RWPE2 (cell line): ENCODE results near the gene SIX3.
A peak's percentile ranks its signal among the peaks of the same experiment; 100 is the strongest.

Experiments
- ATAC-seq: fragments of 200-7000 bp; cut with Tn5 transposase; 3 replicates; pipeline ENCODE4 v1.9.1; 2021; ENCODE audit warnings: low read depth
- DNase-seq: peaks from one replicate; pipeline ENCODE4 v3.0.0-alpha.2; 2020; ENCODE audit warnings: low spot score
- H3K27ac ChIP-seq: fragments of 450-650 bp; 2 replicates; pipeline ENCODE4 v1.5.1; 2017; ENCODE audit warnings: mild to moderate bottlenecking; ENCODE audit not compliant: poor library complexity, severe bottlenecking
- H3K27me3 ChIP-seq: fragments of 250-450 bp; sonication (Bioruptor Pico); 2 replicates; pipeline ENCODE4 v1.5.1; 2021; ENCODE audit warnings: mild to moderate bottlenecking, moderate library complexity; ENCODE audit not compliant: insufficient read depth, poor library complexity, severe bottlenecking
- H3K36me3 ChIP-seq: fragments of 250-450 bp; sonication (Bioruptor Pico); 2 replicates; pipeline ENCODE4 v1.5.1; 2020; ENCODE audit warnings: low read depth, mild to moderate bottlenecking, moderate library complexity
- H3K4me1 ChIP-seq: fragments of 250-450 bp; sonication (Bioruptor Pico); 2 replicates; pipeline ENCODE4 v1.5.1; 2021; ENCODE audit warnings: mild to moderate bottlenecking, moderate library complexity; ENCODE audit not compliant: insufficient read depth, poor library complexity, severe bottlenecking
- H3K4me3 ChIP-seq: fragments of 250-450 bp; sonication (Bioruptor Pico); 2 replicates; pipeline ENCODE4 v1.5.1; 2021; ENCODE audit warnings: mild to moderate bottlenecking, moderate library complexity; ENCODE audit not compliant: severe bottlenecking
- H3K9me3 ChIP-seq: fragments of 250-450 bp; sonication (Bioruptor Pico); 2 replicates; pipeline ENCODE4 v1.5.1; 2021; ENCODE audit warnings: mild to moderate bottlenecking, moderate library complexity; ENCODE audit not compliant: severe bottlenecking
- CTCF ChIP-seq: fragments of 450-650 bp; IDR thresholded peaks from one replicate; pipeline ENCODE4 v1.5.1; 2017; ENCODE audit warnings: mild to moderate bottlenecking, moderate library complexity; ENCODE audit not compliant: poor library complexity, severe bottlenecking

The SIX3 gene

GRCh38 chr2:44942304-44943030, 965 bp downstream of the SIX3 start:
- DNase-seq (peak; percentile 54), ATAC-seq (no peak)
- no peak for TF ChIP-seq CTCF
- H3K9me3 ChIP-seq: no peaks in the 10 kb centered on the region
- no peak overlapping the region for H3K27ac ChIP-seq
- H3K4me3 ChIP-seq: peak overlapping the region; percentile 31
- no peaks in the 10 kb centered on the region for H3K36me3 ChIP-seq
- no peaks in the 10 kb centered on the region for H3K4me1 ChIP-seq
- H3K27me3 ChIP-seq: peaks cover 84% of the 10 kb centered on the region

GRCh38 chr2:44943031-44943692, 1.7 kb downstream of the SIX3 start:
- no peaks in the 10 kb centered on the region for H3K9me3 ChIP-seq
- no peak for TF ChIP-seq CTCF
- no peak overlapping the region for H3K27ac ChIP-seq
- no peaks in the 10 kb centered on the region for H3K36me3 ChIP-seq
- peaks cover 77% of the 10 kb centered on the region for H3K27me3 ChIP-seq
- peak; percentile 38 for DNase-seq
- no peaks in the 10 kb centered on the region for H3K4me1 ChIP-seq
- ATAC-seq: no peak
- H3K4me3 ChIP-seq: no peak overlapping the region

GRCh38 chr2:44943693-44944101, 2.2 kb downstream of the SIX3 start:
- Histone ChIP-seq H3K9me3 (no peaks in the 10 kb centered on the region), H3K36me3 (no peaks in the 10 kb centered on the region), H3K27ac (no peak overlapping the region), H3K4me1 (no peaks in the 10 kb centered on the region), H3K4me3 (no peak overlapping the region), H3K27me3 (peaks cover 72% of the 10 kb centered on the region)
- no peak for ATAC-seq
- no peak for TF ChIP-seq CTCF
- peak; percentile 49 for DNase-seq

- Histone ChIP-seq H3K4me1 (no peaks in the 10 kb centered on the region), H3K4me3 (no peak overlapping the region)
Observed at GRCh38 chr2:44944102-44944951, 2.8 kb downstream of the SIX3 start.

More at GRCh38 chr2:44944102-44944951, 2.8 kb downstream of the SIX3 start:
- no peak for TF ChIP-seq CTCF
- ATAC-seq (no peak), DNase-seq (peak; percentile 59)
- no peak overlapping the region for H3K27ac ChIP-seq
- no peaks in the 10 kb centered on the region for H3K36me3 ChIP-seq
- no peaks in the 10 kb centered on the region for H3K9me3 ChIP-seq
- H3K27me3 ChIP-seq: peaks cover 65% of the 10 kb centered on the region
